GM21381 (cell line): ENCODE measurements around the gene PSD4.
A peak's percentile ranks its signal among the peaks of the same experiment; 100 is the strongest.

Experiments used
- ATAC-seq: cut with Tn5 transposase; IDR thresholded peaks from one replicate; pipeline ENCODE4 v1.9.1; 2021; ENCODE audit warnings: mild to moderate bottlenecking, moderate library complexity; ENCODE audit not compliant: unreplicated experiment

PSD4 gene

GRCh38 chr2:113173542-113174375 is at the start of gene PSD4:
PSD4 (plus strand) TSS chr2:113173971; CDS start chr2:113182457, 8,486 bp downstream.
- ATAC-seq = peak; percentile 73

- no peak for ATAC-seq
Measured at GRCh38 chr2:113124181-113124961, 49.4 kb upstream of the PSD4 start.

GRCh38 chr2:113124984-113125855 is 48.6 kb upstream of the PSD4 start:
- ATAC-seq = no peak

- ATAC-seq = no peak
Measured at GRCh38 chr2:113126845-113127645, 46.7 kb upstream of the PSD4 start, which contains the start of gene IL1RN. IL1RN (plus strand) TSS chr2:113127598; CDS start chr2:113127625, 27 bp downstream.

GRCh38 chr2:113127646-113128570 is 45.9 kb upstream of the PSD4 start:
- no peak for ATAC-seq

- no peak for ATAC-seq
Measured at GRCh38 chr2:113129519-113130078, 44.2 kb upstream of the PSD4 start.

GRCh38 chr2:113131352-113132185 is 42.2 kb upstream of the PSD4 start:
- ATAC-seq = no peak

- ATAC-seq = no peak
Measured at GRCh38 chr2:113132414-113133021, 41.3 kb upstream of the PSD4 start.

- no peak for ATAC-seq
Measured at GRCh38 chr2:113133704-113134598, 39.8 kb upstream of the PSD4 start.

- no peak for ATAC-seq
Measured at GRCh38 chr2:113134717-113135116, 39.1 kb upstream of the PSD4 start.

GRCh38 chr2:113135317-113135716 is 38.5 kb upstream of the PSD4 start:
- ATAC-seq = no peak

- no peak for ATAC-seq
Measured at GRCh38 chr2:113136828-113137775, 36.7 kb upstream of the PSD4 start.

- no peak for ATAC-seq
Measured at GRCh38 chr2:113137827-113138226, 35.9 kb upstream of the PSD4 start.

GRCh38 chr2:113138428-113139322 is 35.1 kb upstream of the PSD4 start:
- no peak for ATAC-seq
